ENCODE data around the gene MXRA7.
"Not testable (repeated sequence)": the region's sequence is repeated elsewhere in the genome, so short reads cannot be mapped to it uniquely, and the experiment has no call there.

The MXRA7 gene

GRCh38 chr17:76710863-76711611, at the start of gene MXRA7:
MXRA7 (minus strand) TSS chr17:76710965; CDS start chr17:76710946, 19 bp downstream.
- DNase-seq (ENCODE audit: low read depth in 2 of 2): peak; percentile 54 to 60

- no peak for DNase-seq (ENCODE audit: low read depth in 2 of 2)
Measured at GRCh38 chr17:76758570-76758969, 47.8 kb upstream of the MXRA7 start.

GRCh38 chr17:76757256-76757655, 46.5 kb upstream of the MXRA7 start:
- DNase-seq (ENCODE audit: low read depth in 2 of 2): no peak

GRCh38 chr17:76755285-76755684, 44.5 kb upstream of the MXRA7 start:
- no peak for DNase-seq (ENCODE audit: low read depth in 2 of 2)

GRCh38 chr17:76753061-76753961, 42.5 kb upstream of the MXRA7 start:
- no peak for DNase-seq (ENCODE audit: low read depth in 2 of 2)

GRCh38 chr17:76752006-76752405, 41.2 kb upstream of the MXRA7 start:
- DNase-seq (ENCODE audit: low read depth in 2 of 2): no peak

GRCh38 chr17:76751416-76751993, 40.7 kb upstream of the MXRA7 start:
- no peak for DNase-seq (ENCODE audit: low read depth in 2 of 2)

GRCh38 chr17:76748657-76749056, 37.9 kb upstream of the MXRA7 start:
- DNase-seq (ENCODE audit: low read depth in 2 of 2): no peak

GRCh38 chr17:76747716-76748363, 37.1 kb upstream of the MXRA7 start:
- no peak for DNase-seq (ENCODE audit: low read depth in 2 of 2)

- not testable (repeated sequence) for DNase-seq (ENCODE audit: low read depth in 2 of 2)
Measured at GRCh38 chr17:76745785-76746184, 35.0 kb upstream of the MXRA7 start.

GRCh38 chr17:76744747-76745146, 34.0 kb upstream of the MXRA7 start:
- no peak for DNase-seq (ENCODE audit: low read depth in 2 of 2)

GRCh38 chr17:76742958-76743357, 32.2 kb upstream of the MXRA7 start:
- DNase-seq (ENCODE audit: low read depth in 2 of 2): no peak

- DNase-seq (ENCODE audit: low read depth in 2 of 2): no peak
Measured at GRCh38 chr17:76740329-76741118, 29.8 kb upstream of the MXRA7 start.

- not testable (repeated sequence) for DNase-seq (ENCODE audit: low read depth in 2 of 2)
Measured at GRCh38 chr17:76739568-76740115, 28.9 kb upstream of the MXRA7 start.

- no peak for DNase-seq (ENCODE audit: low read depth in 2 of 2)
Measured at GRCh38 chr17:76738468-76738850, 27.7 kb upstream of the MXRA7 start.

GRCh38 chr17:76737676-76738467, 27.1 kb upstream of the MXRA7 start, which contains the start of gene MFSD11:
MFSD11 (plus strand) TSS chr17:76738119; CDS start chr17:76738353, 234 bp downstream.
- DNase-seq (ENCODE audit: low read depth in 2 of 2): peak; percentile 88 to 91

GRCh38 chr17:76737082-76737675, 26.4 kb upstream of the MXRA7 start, which contains the start of gene SRSF2:
SRSF2 (minus strand) TSS chr17:76737331; CDS start chr17:76737160, 171 bp downstream.
- DNase-seq (ENCODE audit: low read depth in 2 of 2): peak; percentile 97

- DNase-seq (ENCODE audit: low read depth in 2 of 2): peak in 1 of 2 donors; percentile 51
Measured at GRCh38 chr17:76736349-76737081, 25.8 kb upstream of the MXRA7 start.

All from stimulated activated CD8-positive, alpha-beta memory T cell treated with anti-CD3 and anti-CD28 coated beads, Interleukin-2, amount 100 ng/mL, for 48 hours (primary cell).